GM12878 (cell line): ENCODE measurements around the gene TIMP2. TPM values are rescaled to one million over a fixed set of nuclear protein-coding genes. Genes with fewer than 3 reads are reported as not detected.

Experiments used
- ATF2 ChIP-seq: IDR thresholded peaks from 2 replicates; pipeline ENCODE4 v1.6.1; 2012; ENCODE audit warnings: low read length, inconsistent platforms
- CREB1 ChIP-seq: IDR thresholded peaks from 2 replicates; pipeline ENCODE4 v1.6.1; 2012; ENCODE audit warnings: low read depth, mild to moderate bottlenecking, inconsistent platforms
- E4F1 ChIP-seq: fragments of 450-650 bp; IDR thresholded peaks from 2 replicates; pipeline ENCODE4 v1.6.1; 2018; ENCODE audit warnings: borderline replicate concordance, mild to moderate bottlenecking; ENCODE audit not compliant: partially characterized antibody
- EP300 ChIP-seq, 2 experiments: fragments of 150-350 bp in 1 of 2; IDR thresholded peaks; 2 replicates each; pipeline ENCODE4 v1.6.1; 2011 to 2012; ENCODE audit warnings: low read depth in 2 of 2, low read length in 2 of 2, borderline replicate concordance in 1 of 2, improper control_type of control experiment in 1 of 2, inconsistent platforms in 1 of 2; ENCODE audit not compliant: control insufficient read depth in 1 of 2
- IRF3 ChIP-seq: fragments of 450-650 bp; IDR thresholded peaks from 2 replicates; pipeline ENCODE4 v1.6.1; 2014; ENCODE audit warnings: mild to moderate bottlenecking
- JUNB ChIP-seq: IDR thresholded peaks from 2 replicates; pipeline ENCODE4 v1.6.1; 2016; ENCODE audit warnings: antibody characterized with exemption, mild to moderate bottlenecking
- KAT2A ChIP-seq: conservative IDR thresholded peaks from 2 replicates; pipeline ENCODE4 v1.6.1; 2011; ENCODE audit warnings: low read depth, low read length; ENCODE audit not compliant: control insufficient read depth
- LARP7 ChIP-seq: fragments of 450-650 bp; IDR thresholded peaks from 2 replicates; pipeline ENCODE4 v1.6.1; 2017; ENCODE audit warnings: mild to moderate bottlenecking
- MLLT1 ChIP-seq: fragments of 450-650 bp; IDR thresholded peaks from 2 replicates; pipeline ENCODE4 v1.6.1; 2016; ENCODE audit warnings: mild to moderate bottlenecking
- NFXL1 ChIP-seq: fragments of 450-650 bp; IDR thresholded peaks from 2 replicates; pipeline ENCODE4 v1.6.1; 2017; ENCODE audit warnings: antibody characterized with exemption, mild to moderate bottlenecking, borderline replicate concordance
- NKRF ChIP-seq: fragments of 450-650 bp; conservative IDR thresholded peaks from 2 replicates; pipeline ENCODE4 v1.6.1; 2017; ENCODE audit warnings: mild to moderate bottlenecking, moderate library complexity
- RELA ChIP-seq: fragments of 450-650 bp; IDR thresholded peaks from 2 replicates; pipeline ENCODE4 v1.8.0; 2014; ENCODE audit warnings: borderline replicate concordance; ENCODE audit not compliant: partially characterized antibody
- RELB ChIP-seq: fragments of 450-650 bp; IDR thresholded peaks from 2 replicates; pipeline ENCODE4 v1.6.1; 2017; ENCODE audit warnings: low read depth, mild to moderate bottlenecking, moderate library complexity
- RUNX3 ChIP-seq: IDR thresholded peaks from 2 replicates; pipeline ENCODE4 v1.6.1; 2012; ENCODE audit warnings: low read length, inconsistent platforms
- SIX5 ChIP-seq: IDR thresholded peaks from 2 replicates; pipeline ENCODE4 v1.6.1; 2011; ENCODE audit warnings: mild to moderate bottlenecking, low read depth, low read length, moderate library complexity; ENCODE audit not compliant: severe bottlenecking
- SMAD1 ChIP-seq: fragments of 450-650 bp; IDR thresholded peaks from 2 replicates; pipeline ENCODE4 v1.6.1; 2018; ENCODE audit warnings: mild to moderate bottlenecking, low read depth; ENCODE audit not compliant: partially characterized antibody
- SMARCA5 ChIP-seq: fragments of 450-650 bp; IDR thresholded peaks from 2 replicates; pipeline ENCODE4 v1.6.1; 2017; ENCODE audit warnings: mild to moderate bottlenecking
- SREBF2 ChIP-seq: IDR thresholded peaks from 2 replicates; pipeline ENCODE4 v1.6.1; 2012; ENCODE audit warnings: mild to moderate bottlenecking, low read length
- TCF12 ChIP-seq: IDR thresholded peaks from 2 replicates; pipeline ENCODE4 v1.6.1; 2011; ENCODE audit warnings: low read depth, mild to moderate bottlenecking, low read length
- YY1 ChIP-seq: IDR thresholded peaks from 2 replicates; pipeline ENCODE4 v1.6.1; 2011; ENCODE audit warnings: low read depth, mild to moderate bottlenecking, low read length
- ZNF217 ChIP-seq: fragments of 450-650 bp; IDR thresholded peaks from 2 replicates; pipeline ENCODE4 v1.6.1; 2017; ENCODE audit warnings: antibody characterized with exemption, mild to moderate bottlenecking
- ZNF622 ChIP-seq: fragments of 450-650 bp; IDR thresholded peaks from 2 replicates; pipeline ENCODE4 v1.6.1; 2017; ENCODE audit warnings: mild to moderate bottlenecking, inconsistent platforms
- polyA plus RNA-seq, 11 experiments: library from polyadenylated mRNA; depleted of rRNA in 4 of 11; unstranded in 6 of 11; stranded (reverse) in 5 of 11; fragments of >200 nt; fragmentation: Nextera tagmentation in 4 of 11; fragmentation: Illumina TruSeq in 1 of 11; extraction: Ambion mirVana in 4 of 11; extraction: Trizol in 1 of 11; gene quantifications; 1 replicate in 1 of 11; 2 replicates in 10 of 11; pipeline versions ENCODE4 v1.2.1 to v1.2.3, GENCODE V29; 2011 to 2016; ENCODE audit warnings: inconsistent platforms in 2 of 11, missing spikeins in 2 of 11, low read depth in 1 of 11
- total RNA-seq, 4 experiments: library from RNA; depleted of rRNA in 3 of 4; stranded (reverse); fragments of >200 nt in 3 of 4; fragmentation: Illumina TruSeq in 1 of 4; extraction: Trizol in 1 of 4; gene quantifications; 2 replicates each; pipeline versions ENCODE4 v1.2.1 to v1.2.3, GENCODE V29; 2013 to 2021

The TIMP2 gene
- total and polyA plus RNA-seq, 10 of the 15 experiments (the other 5 are each of a cell fraction or from before 2014, with no cell fraction given), result 0.03 to 0.41 (median 0.04) TPM; not detected in 7

GRCh38 chr17:78889531-78889930 is 35.7 kb downstream of the TIMP2 start (continued):
- no peak for TF ChIP-seq NKRF
- TF ChIP-seq YY1, result no peak
- TF ChIP-seq JUNB, result no peak
- TF ChIP-seq TCF12, result no peak
- TF ChIP-seq ZNF622, result no peak
- TF ChIP-seq RELA, result peak; percentile 45
- TF ChIP-seq RELB, result 0 out of 2 replicates have a peak, but pooled peaks have one; percentile 31
- TF ChIP-seq MLLT1, result no peak
- TF ChIP-seq SMAD1, result no peak
- no peak for TF ChIP-seq LARP7
- TF ChIP-seq RUNX3, result peak; percentile 59
- TF ChIP-seq EP300 (IDR thresholded peaks at IDR 0.05; ENCODE audit: borderline replicate concordance in 1 of 2, control insufficient read depth in 1 of 2, low read depth in 2 of 2, low read length in 2 of 2), result no peak
- TF ChIP-seq KAT2A, result no peak
- no peak for TF ChIP-seq E4F1
- TF ChIP-seq SREBF2, result no peak
- no peak for TF ChIP-seq ZNF217
- TF ChIP-seq ATF2, result no peak
- no peak for TF ChIP-seq CREB1
- no peak for TF ChIP-seq SIX5
- TF ChIP-seq SMARCA5, result no peak
- TF ChIP-seq IRF3, result no peak
- no peak for TF ChIP-seq NFXL1
